Measurements from ENCODE around the gene TFB2M. TPM values are rescaled to one million over a fixed set of nuclear protein-coding genes. Genes with fewer than 3 reads are reported as not detected.
A peak's percentile ranks its signal among the peaks of the same experiment; 100 is the strongest.
"Not testable (repeated sequence)": the region's sequence is repeated elsewhere in the genome, so short reads cannot be mapped to it uniquely, and the experiment has no call there.

Gene TFB2M
- 19.1 TPM for polyA plus RNA-seq

- no peaks in the 10 kb centered on the region for H3K9me3 Mint-ChIP-seq
- peak within 1 kb of the TSS; percentile 91 to 96 (median 95) for H3K27ac Mint-ChIP-seq
- peaks cover 35 to 41% (median 39%) of the 10 kb centered on the region in 3 donors for H3K4me1 Mint-ChIP-seq
- H3K27me3 Mint-ChIP-seq, result no peaks in the 10 kb centered on the region
- peaks cover under 1% of the 10 kb centered on the region for H3K36me3 Mint-ChIP-seq
- peak within 1 kb of the TSS; percentile 95 to 100 (median 98) for H3K4me3 Mint-ChIP-seq
Observed at GRCh38 chr1:246566128-246566812, at the start of gene TFB2M, which contains the start of gene CNST. Gene TFB2M, minus strand, starts transcription at chr1:246566261. Its CDS starts 123 bp downstream, at chr1:246566138. Gene CNST, plus strand, starts transcription at chr1:246566456. Its CDS starts 25,107 bp downstream, at chr1:246591563.

- Mint-ChIP-seq H3K27me3 (no peaks in the 10 kb centered on the region), H3K4me1 (peaks cover 25 to 30% (median 27%) of the 10 kb centered on the region in 3 donors), H3K27ac (no peak overlapping the region), H3K4me3 (no peak overlapping the region), H3K36me3 (no peaks in the 10 kb centered on the region), H3K9me3 (no peaks in the 10 kb centered on the region)
Observed at GRCh38 chr1:246613096-246613758, 47.2 kb upstream of the TFB2M start.

- H3K27me3 Mint-ChIP-seq, result no peaks in the 10 kb centered on the region
- H3K9me3 Mint-ChIP-seq, result no peaks in the 10 kb centered on the region
- H3K4me3 Mint-ChIP-seq, result no peak overlapping the region
- H3K4me1 Mint-ChIP-seq, result peaks cover 22 to 27% (median 23%) of the 10 kb centered on the region in 3 donors
- no peak overlapping the region for H3K27ac Mint-ChIP-seq
- peaks cover 3% of the 10 kb centered on the region for H3K36me3 Mint-ChIP-seq
Observed at GRCh38 chr1:246609632-246610031, 43.6 kb upstream of the TFB2M start.

GRCh38 chr1:246608616-246609376, 42.7 kb upstream of the TFB2M start:
- Mint-ChIP-seq H3K9me3 (no peaks in the 10 kb centered on the region), H3K27me3 (no peaks in the 10 kb centered on the region), H3K4me3 (peak overlapping the region in 1 of 4 donors; percentile 55), H3K36me3 (peaks cover 3% of the 10 kb centered on the region), H3K4me1 (peaks cover 21 to 27% (median 22%) of the 10 kb centered on the region in 3 donors), H3K27ac (peak overlapping the region in 2 of 3 donors; percentile 39 to 73)

GRCh38 chr1:246607462-246607861, 41.4 kb upstream of the TFB2M start:
- peaks cover 8% of the 10 kb centered on the region for H3K36me3 Mint-ChIP-seq
- H3K27ac Mint-ChIP-seq, result no peak overlapping the region
- no peak overlapping the region for H3K4me3 Mint-ChIP-seq
- no peaks in the 10 kb centered on the region for H3K9me3 Mint-ChIP-seq
- peaks cover 18 to 26% (median 19%) of the 10 kb centered on the region in 3 donors for H3K4me1 Mint-ChIP-seq
- H3K27me3 Mint-ChIP-seq, result no peaks in the 10 kb centered on the region

GRCh38 chr1:246605231-246605630, 39.2 kb upstream of the TFB2M start:
- peaks cover 17 to 28% (median 20%) of the 10 kb centered on the region in 3 donors for H3K4me1 Mint-ChIP-seq
- H3K27ac Mint-ChIP-seq, H3K9me3 Mint-ChIP-seq, H3K4me3 Mint-ChIP-seq, H3K36me3 Mint-ChIP-seq, H3K27me3 Mint-ChIP-seq: not testable (repeated sequence)

GRCh38 chr1:246602194-246602593, 36.1 kb upstream of the TFB2M start:
- H3K4me3 Mint-ChIP-seq, result peak overlapping the region in 1 of 4 donors; percentile 25
- peaks cover 19 to 30% (median 28%) of the 10 kb centered on the region in 3 donors for H3K4me1 Mint-ChIP-seq
- no peaks in the 10 kb centered on the region for H3K9me3 Mint-ChIP-seq
- peak overlapping the region in 1 of 3 donors; percentile 28 for H3K27ac Mint-ChIP-seq
- no peaks in the 10 kb centered on the region for H3K27me3 Mint-ChIP-seq
- H3K36me3 Mint-ChIP-seq, result peaks cover 10% of the 10 kb centered on the region

- no peaks in the 10 kb centered on the region for H3K27me3 Mint-ChIP-seq
- peaks cover 10% of the 10 kb centered on the region for H3K36me3 Mint-ChIP-seq
- H3K9me3 Mint-ChIP-seq, result peaks cover 0 to 1% (median 0%) of the 10 kb centered on the region in 3 donors
- no peak overlapping the region for H3K4me3 Mint-ChIP-seq
- peak overlapping the region in 1 of 3 donors; percentile 68 for H3K27ac Mint-ChIP-seq
- H3K4me1 Mint-ChIP-seq, result peaks cover 27 to 33% (median 30%) of the 10 kb centered on the region in 3 donors
Observed at GRCh38 chr1:246600579-246600978, 34.5 kb upstream of the TFB2M start.

GRCh38 chr1:246599315-246599714, 33.3 kb upstream of the TFB2M start:
- H3K27me3 Mint-ChIP-seq, result no peaks in the 10 kb centered on the region
- H3K27ac Mint-ChIP-seq, result no peak overlapping the region
- peaks cover 8% of the 10 kb centered on the region for H3K36me3 Mint-ChIP-seq
- H3K9me3 Mint-ChIP-seq, result peaks cover 0 to 1% (median 0%) of the 10 kb centered on the region in 3 donors
- H3K4me1 Mint-ChIP-seq, result peaks cover 27 to 34% (median 33%) of the 10 kb centered on the region in 3 donors
- no peak overlapping the region for H3K4me3 Mint-ChIP-seq

- peaks cover 25 to 34% (median 30%) of the 10 kb centered on the region in 3 donors for H3K4me1 Mint-ChIP-seq
- H3K27me3 Mint-ChIP-seq, result no peaks in the 10 kb centered on the region
- H3K4me3 Mint-ChIP-seq, result no peak overlapping the region
- H3K9me3 Mint-ChIP-seq, result peaks cover 0 to 1% (median 0%) of the 10 kb centered on the region in 3 donors
- no peak overlapping the region for H3K27ac Mint-ChIP-seq
- peaks cover 2% of the 10 kb centered on the region for H3K36me3 Mint-ChIP-seq
Observed at GRCh38 chr1:246597971-246598370, 31.9 kb upstream of the TFB2M start.

- peaks cover 25 to 32% (median 29%) of the 10 kb centered on the region in 3 donors for H3K4me1 Mint-ChIP-seq
- H3K36me3 Mint-ChIP-seq, result peaks cover 2% of the 10 kb centered on the region
- no peak overlapping the region for H3K27ac Mint-ChIP-seq
- H3K9me3 Mint-ChIP-seq, result peaks cover 0 to 1% (median 0%) of the 10 kb centered on the region in 3 donors
- H3K27me3 Mint-ChIP-seq, result no peaks in the 10 kb centered on the region
- H3K4me3 Mint-ChIP-seq, result no peak overlapping the region
Observed at GRCh38 chr1:246597340-246597739, 31.3 kb upstream of the TFB2M start.

GRCh38 chr1:246595146-246595545, 29.1 kb upstream of the TFB2M start:
- H3K27ac Mint-ChIP-seq, result no peak overlapping the region
- peaks cover 6% of the 10 kb centered on the region for H3K36me3 Mint-ChIP-seq
- no peak overlapping the region for H3K4me3 Mint-ChIP-seq
- H3K9me3 Mint-ChIP-seq, result peaks cover 0 to 2% (median 1%) of the 10 kb centered on the region in 3 donors
- no peaks in the 10 kb centered on the region for H3K27me3 Mint-ChIP-seq
- peaks cover 26 to 29% (median 27%) of the 10 kb centered on the region in 3 donors for H3K4me1 Mint-ChIP-seq

- peaks cover 7% of the 10 kb centered on the region for H3K36me3 Mint-ChIP-seq
Observed at GRCh38 chr1:246592695-246593094, 26.6 kb upstream of the TFB2M start.

GRCh38 chr1:246591958-246592357, 25.9 kb upstream of the TFB2M start:
- Mint-ChIP-seq H3K27me3 (no peaks in the 10 kb centered on the region), H3K9me3 (peaks cover 0 to 3% (median 2%) of the 10 kb centered on the region in 3 donors), H3K27ac (peak overlapping the region in 1 of 3 donors; percentile 69), H3K4me1 (peaks cover 26 to 30% (median 28%) of the 10 kb centered on the region in 3 donors), H3K4me3 (no peak overlapping the region), H3K36me3 (peaks cover 7% of the 10 kb centered on the region)

More at GRCh38 chr1:246592695-246593094, 26.6 kb upstream of the TFB2M start:
- Mint-ChIP-seq H3K4me3 (peak overlapping the region in 1 of 4 donors; percentile 52), H3K27ac (peak overlapping the region in 1 of 3 donors; percentile 69), H3K9me3 (peaks cover 0 to 3% (median 2%) of the 10 kb centered on the region in 3 donors), H3K4me1 (peaks cover 19 to 26% (median 24%) of the 10 kb centered on the region in 3 donors), H3K27me3 (no peaks in the 10 kb centered on the region)
